Spleen (tissue), 7 donors: ENCODE results near the gene ABCB8.

ENCODE experiments used
- POLR2A ChIP-seq, 3 donors: fragments of 450-650 bp; IDR thresholded peaks; one replicate each; pipeline ENCODE4 v1.5.1; 2017; ENCODE audit warnings: antibody characterized with exemption in 3 of 3, mild to moderate bottlenecking in 1 of 3
- POLR2AphosphoS5 ChIP-seq, 3 donors: sonication (generic); formaldehyde crosslinking; IDR thresholded peaks; one replicate each; pipeline ENCODE4 v1.5.1; 2017; ENCODE audit warnings: antibody characterized with exemption in 3 of 3
- TF ChIP-seq, protein P1 (sequence below), 11 experiments: fragments of 200-600 bp in 7 of 11; fragments of 450-650 bp in 4 of 11; sonication (generic) in 4 of 11; IDR thresholded peaks in 8 of 11; conservative IDR thresholded peaks in 3 of 11; 1 replicate in 7 of 11; 2 replicates in 4 of 11; pipeline versions ENCODE4 v1.4.0 to v1.8.0; 2016 to 2021; ENCODE audit warnings: antibody characterized with exemption in 11 of 11, inconsistent platforms in 4 of 11, mild to moderate bottlenecking in 1 of 11
- donor health status: DM: no; HTN: no; CAD: no; lungs with moderate emphysema.
- donor health status: DM: no; HTN: no; CAD: no.
- donor health status: DM: no; HTN: no; CAD: no.

DNA sequence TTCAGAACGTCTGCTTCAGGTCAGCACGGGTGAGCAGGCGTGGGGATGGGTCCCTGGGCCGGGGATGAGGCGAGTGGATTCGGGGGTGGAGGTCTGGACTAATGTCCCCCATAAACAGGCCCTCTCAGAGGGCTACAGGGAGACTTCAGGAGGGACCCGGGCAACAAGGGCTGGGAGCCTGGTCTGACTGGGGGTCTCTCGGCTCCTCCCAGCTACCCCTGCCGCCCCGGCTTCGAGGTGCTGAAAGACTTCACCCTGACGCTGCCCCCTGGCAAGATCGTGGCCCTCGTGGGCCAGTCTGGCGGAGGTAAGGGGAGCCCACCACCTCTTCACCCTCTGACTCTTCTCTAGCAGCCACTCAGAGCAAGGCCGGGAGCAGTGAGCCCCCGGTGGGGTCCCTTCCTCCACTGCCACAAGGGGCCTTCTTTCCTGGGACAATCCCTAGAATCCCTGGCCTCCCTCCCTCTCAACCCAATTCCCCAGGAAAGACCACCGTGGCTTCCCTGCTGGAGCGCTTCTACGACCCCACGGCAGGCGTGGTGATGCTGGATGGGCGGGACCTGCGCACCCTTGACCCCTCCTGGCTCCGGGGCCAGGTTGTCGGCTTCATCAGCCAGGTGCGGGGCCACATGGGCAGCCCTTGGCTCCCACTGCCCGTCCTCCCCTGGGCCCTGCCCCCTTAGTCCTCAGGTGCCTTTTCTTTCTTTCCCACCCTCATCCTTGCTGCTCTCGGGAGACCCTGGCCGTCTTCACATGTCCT, 12.5 kb downstream of the ABCB8 start:
- TF ChIP-seq POLR2A (IDR thresholded peaks at IDR 0.05) (no peak), POLR2AphosphoS5 (IDR thresholded peaks at IDR 0.05) (peak in 1 of 3 donors; percentile 37)
- TF ChIP-seq, protein P1, sequence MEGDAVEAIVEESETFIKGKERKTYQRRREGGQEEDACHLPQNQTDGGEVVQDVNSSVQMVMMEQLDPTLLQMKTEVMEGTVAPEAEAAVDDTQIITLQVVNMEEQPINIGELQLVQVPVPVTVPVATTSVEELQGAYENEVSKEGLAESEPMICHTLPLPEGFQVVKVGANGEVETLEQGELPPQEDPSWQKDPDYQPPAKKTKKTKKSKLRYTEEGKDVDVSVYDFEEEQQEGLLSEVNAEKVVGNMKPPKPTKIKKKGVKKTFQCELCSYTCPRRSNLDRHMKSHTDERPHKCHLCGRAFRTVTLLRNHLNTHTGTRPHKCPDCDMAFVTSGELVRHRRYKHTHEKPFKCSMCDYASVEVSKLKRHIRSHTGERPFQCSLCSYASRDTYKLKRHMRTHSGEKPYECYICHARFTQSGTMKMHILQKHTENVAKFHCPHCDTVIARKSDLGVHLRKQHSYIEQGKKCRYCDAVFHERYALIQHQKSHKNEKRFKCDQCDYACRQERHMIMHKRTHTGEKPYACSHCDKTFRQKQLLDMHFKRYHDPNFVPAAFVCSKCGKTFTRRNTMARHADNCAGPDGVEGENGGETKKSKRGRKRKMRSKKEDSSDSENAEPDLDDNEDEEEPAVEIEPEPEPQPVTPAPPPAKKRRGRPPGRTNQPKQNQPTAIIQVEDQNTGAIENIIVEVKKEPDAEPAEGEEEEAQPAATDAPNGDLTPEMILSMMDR (IDR thresholded peaks at IDR 0.05 in 8 of 11, conservative IDR thresholded peaks at IDR 0.05 in 3 of 11): no peak
